Urinary bladder (tissue), 4 donors: ENCODE data around the gene UPF1. TPM values are rescaled to one million over a fixed set of nuclear protein-coding genes. Genes with fewer than 3 reads are reported as not detected.

Experiments
- DNase-seq: peaks from one replicate; pipeline ENCODE4 v3.0.0-alpha.2; 2015; ENCODE audit errors: extremely low spot score
- H3K27ac ChIP-seq: one replicate; pipeline ENCODE4 v1.5.1; 2013; ENCODE audit warnings: low read depth, mild to moderate bottlenecking, moderate library complexity
- H3K36me3 ChIP-seq: one replicate; pipeline ENCODE4 v1.6.1; 2013; ENCODE audit warnings: mild to moderate bottlenecking, moderate library complexity; ENCODE audit not compliant: insufficient read depth
- H3K4me1 ChIP-seq: one replicate; pipeline ENCODE4 v1.6.1; 2013; ENCODE audit warnings: mild to moderate bottlenecking, moderate library complexity; ENCODE audit not compliant: insufficient read depth
- H3K4me3 ChIP-seq: one replicate; pipeline ENCODE4 v1.5.1; 2013; ENCODE audit warnings: low read depth, low read length
- WGBS: extraction: QIAGEN DNeasy Blood & Tissue Kit; methylation state at CpG from one replicate; pipeline ENCODE4 v1.1.7; 2013; 5-methylcytosine and 5-hydroxymethylcytosine counted together
- polyA plus RNA-seq: library from polyadenylated mRNA; stranded (reverse); fragments of 200-250 nt; gene quantifications from one replicate; pipeline ENCODE4 v1.2.3, GENCODE V29; 2013
- total RNA-seq: library from RNA; depleted of rRNA; stranded (reverse); fragments of >200 nt; gene quantifications from one replicate; pipeline ENCODE4 v1.2.3, GENCODE V29; 2014
- donor health status: healthy with polysubstance abuse.
- donor health status: healthy.

Gene UPF1
- total and polyA plus RNA-seq, 2 donors = 34.4 to 52.9 TPM

GRCh38 chr19:18850471-18851375, 19.0 kb downstream of the UPF1 start:
- Histone ChIP-seq H3K4me1 (no peaks in the 10 kb centered on the region), H3K27ac (no peak overlapping the region), H3K36me3 (peaks cover 8% of the 10 kb centered on the region), H3K4me3 (no peak overlapping the region)
- 68% methylated on average over 27 of the region's 27 CpGs for WGBS
- DNase-seq = no peak

GRCh38 chr19:18851673-18852325, 20.0 kb downstream of the UPF1 start:
- no peak overlapping the region for H3K27ac ChIP-seq
- no peak for DNase-seq
- no peak overlapping the region for H3K4me3 ChIP-seq
- H3K36me3 ChIP-seq = peaks cover 8% of the 10 kb centered on the region
- H3K4me1 ChIP-seq = no peaks in the 10 kb centered on the region
- 95% methylated on average over 31 of the region's 31 CpGs for WGBS

- no peak overlapping the region for H3K27ac ChIP-seq
- H3K36me3 ChIP-seq = peaks cover 12% of the 10 kb centered on the region
- H3K4me1 ChIP-seq = no peaks in the 10 kb centered on the region
- DNase-seq = peak; percentile 55
- H3K4me3 ChIP-seq = no peak overlapping the region
- WGBS = 82% methylated on average over 12 of the region's 12 CpGs
Measured at GRCh38 chr19:18852648-18853047, 20.9 kb downstream of the UPF1 start.

GRCh38 chr19:18853755-18854427, 22.1 kb downstream of the UPF1 start:
- Histone ChIP-seq H3K27ac (no peak overlapping the region), H3K4me1 (no peaks in the 10 kb centered on the region), H3K4me3 (no peak overlapping the region), H3K36me3 (peaks cover 13% of the 10 kb centered on the region)
- WGBS = 78% methylated on average over 17 of the region's 17 CpGs
- DNase-seq = no peak

- DNase-seq = no peak
- no peaks in the 10 kb centered on the region for H3K4me1 ChIP-seq
- H3K36me3 ChIP-seq = peaks cover 14% of the 10 kb centered on the region
- H3K27ac ChIP-seq = no peak overlapping the region
- 96% methylated on average over 33 of the region's 33 CpGs for WGBS
- no peak overlapping the region for H3K4me3 ChIP-seq
Measured at GRCh38 chr19:18854982-18855381, 23.2 kb downstream of the UPF1 start.

GRCh38 chr19:18855647-18856384, 24.1 kb downstream of the UPF1 start:
- H3K36me3 ChIP-seq = peaks cover 18% of the 10 kb centered on the region
- no peak overlapping the region for H3K4me3 ChIP-seq
- H3K4me1 ChIP-seq = no peaks in the 10 kb centered on the region
- no peak overlapping the region for H3K27ac ChIP-seq
- DNase-seq = no peak
- 91% methylated on average over 27 of the region's 27 CpGs for WGBS

GRCh38 chr19:18856385-18857126, 24.8 kb downstream of the UPF1 start:
- no peak overlapping the region for H3K4me3 ChIP-seq
- H3K36me3 ChIP-seq = peaks cover 20% of the 10 kb centered on the region
- WGBS = 86% methylated on average over 22 of the region's 22 CpGs
- no peaks in the 10 kb centered on the region for H3K4me1 ChIP-seq
- no peak for DNase-seq
- no peak overlapping the region for H3K27ac ChIP-seq

- no peak for DNase-seq
- H3K36me3 ChIP-seq = peaks cover 18% of the 10 kb centered on the region
- H3K4me1 ChIP-seq = no peaks in the 10 kb centered on the region
- WGBS = 95% methylated on average over 13 of the region's 13 CpGs
- no peak overlapping the region for H3K27ac ChIP-seq
- no peak overlapping the region for H3K4me3 ChIP-seq
Measured at GRCh38 chr19:18857223-18857622, 25.5 kb downstream of the UPF1 start.

GRCh38 chr19:18858906-18859646, 27.3 kb downstream of the UPF1 start:
- 89% methylated on average over 21 of the region's 21 CpGs for WGBS
- no peaks in the 10 kb centered on the region for H3K4me1 ChIP-seq
- no peak overlapping the region for H3K27ac ChIP-seq
- no peak for DNase-seq
- no peak overlapping the region for H3K4me3 ChIP-seq
- H3K36me3 ChIP-seq = peaks cover 20% of the 10 kb centered on the region

GRCh38 chr19:18859676-18860301, 28.0 kb downstream of the UPF1 start:
- H3K36me3 ChIP-seq = peaks cover 19% of the 10 kb centered on the region
- no peaks in the 10 kb centered on the region for H3K4me1 ChIP-seq
- H3K27ac ChIP-seq = no peak overlapping the region
- no peak overlapping the region for H3K4me3 ChIP-seq
- 74% methylated on average over 12 of the region's 12 CpGs for WGBS
- no peak for DNase-seq

- WGBS = 79% methylated on average over 11 of the region's 11 CpGs
Measured at GRCh38 chr19:18860302-18860700, 28.5 kb downstream of the UPF1 start.

GRCh38 chr19:18860725-18861124, 29.0 kb downstream of the UPF1 start:
- DNase-seq = no peak
- H3K4me1 ChIP-seq = no peaks in the 10 kb centered on the region
- H3K36me3 ChIP-seq = peaks cover 15% of the 10 kb centered on the region
- H3K4me3 ChIP-seq = no peak overlapping the region
- 91% methylated on average over 17 of the region's 17 CpGs for WGBS
- no peak overlapping the region for H3K27ac ChIP-seq

More at GRCh38 chr19:18860302-18860700, 28.5 kb downstream of the UPF1 start:
- DNase-seq = no peak
- Histone ChIP-seq H3K4me1 (no peaks in the 10 kb centered on the region), H3K4me3 (no peak overlapping the region), H3K27ac (no peak overlapping the region), H3K36me3 (peaks cover 15% of the 10 kb centered on the region)
